IMR-90 (cell line): ENCODE measurements around the gene BECN2. TPM values are rescaled to one million over a fixed set of nuclear protein-coding genes. Genes with fewer than 3 reads are reported as not detected.

Experiments
- ATAC-seq: fragments of 200-7000 bp; cut with Tn5 transposase; 2 replicates; pipeline ENCODE4 v1.9.1; 2020; ENCODE audit warnings: low read depth, mild to moderate bottlenecking, moderate library complexity
- BruUV-seq: library from RNA; stranded (reverse); fragments of 400-500 nt; replicated peaks from 2 replicates; lab custom pipeline; 2021; lab: Mats Ljungman, UMichigan
- CTCF ChIA-PET: fragments of 300-600 bp; formaldehyde crosslinking; extraction: SDS; loops from one replicate; lab custom pipeline; 2021; ENCODE audit warnings: antibody characterized with exemption; lab: Yijun Ruan, JAX
- POLR2A ChIA-PET: fragments of 300-600 bp; sonication (Branson Sonifier 250); formaldehyde crosslinking; loops from one replicate; lab custom pipeline; 2022; ENCODE audit warnings: antibody characterized with exemption; ENCODE audit not compliant: unreplicated experiment; lab: Charles Lee
- DNase-seq: peaks from one replicate; pipeline ENCODE4 v3.0.0; 2013
- H2AFZ ChIP-seq: replicated peaks from 2 replicates; pipeline ENCODE3; 2013; ENCODE audit warnings: low read length, mild to moderate bottlenecking; ENCODE audit not compliant: poor library complexity
- H2AK5ac ChIP-seq: 2 replicates; pipeline ENCODE4 v1.6.1; 2013; ENCODE audit warnings: low read depth, low read length, inconsistent platforms
- H2AK9ac ChIP-seq: replicated peaks from 2 replicates; pipeline ENCODE3; 2013; ENCODE audit warnings: mild to moderate bottlenecking, low read depth, low read length, moderate library complexity; ENCODE audit not compliant: poor library complexity
- H2BK120ac ChIP-seq: 2 replicates; pipeline ENCODE4 v1.6.1; 2013; ENCODE audit warnings: low read depth, low read length, inconsistent platforms
- H2BK15ac ChIP-seq: 3 replicates; pipeline ENCODE4 v1.6.1; 2013; ENCODE audit warnings: low read depth, low read length, inconsistent platforms
- H2BK20ac ChIP-seq: 2 replicates; pipeline ENCODE4 v1.6.1; 2013; ENCODE audit warnings: low read depth, mild to moderate bottlenecking, inconsistent platforms, low read length, moderate library complexity
- H2BK5ac ChIP-seq: 2 replicates; pipeline ENCODE4 v1.6.1; 2013; ENCODE audit warnings: mild to moderate bottlenecking, low read depth, low read length, inconsistent platforms; ENCODE audit not compliant: poor library complexity, severe bottlenecking
- H3K14ac ChIP-seq: replicated peaks from 2 replicates; pipeline ENCODE4 v1.6.1; 2013; ENCODE audit warnings: low read depth, low read length, inconsistent platforms
- H3K18ac ChIP-seq: 2 replicates; pipeline ENCODE4 v1.6.1; 2013; ENCODE audit warnings: low read depth, low read length, control low read depth
- H3K23ac ChIP-seq: 2 replicates; pipeline ENCODE4 v1.6.1; 2013; ENCODE audit warnings: low read depth, low read length, inconsistent platforms
- H3K27ac ChIP-seq: 2 replicates; pipeline ENCODE4 v1.5.1; 2013; ENCODE audit warnings: mild to moderate bottlenecking, control low read depth, low read length; ENCODE audit not compliant: insufficient read depth
- H3K27me3 ChIP-seq: 2 replicates; pipeline ENCODE4 v1.6.1; 2013; ENCODE audit warnings: low read length; ENCODE audit not compliant: control insufficient read depth, insufficient read depth
- H3K36me3 ChIP-seq: 2 replicates; pipeline ENCODE4 v1.6.1; 2013; ENCODE audit warnings: low read length, mixed read lengths; ENCODE audit not compliant: control insufficient read depth, insufficient read depth
- H3K4ac ChIP-seq: 2 replicates; pipeline ENCODE4 v1.6.1; 2013; ENCODE audit warnings: low read depth, low read length, inconsistent platforms
- H3K4me1 ChIP-seq: 2 replicates; pipeline ENCODE4 v1.6.1; 2013; ENCODE audit warnings: low read length, mixed read lengths; ENCODE audit not compliant: control insufficient read depth, insufficient read depth
- H3K4me2 ChIP-seq: 2 replicates; pipeline ENCODE4 v1.6.1; 2013; ENCODE audit warnings: low read depth, mild to moderate bottlenecking, control low read depth, low read length, moderate library complexity
- H3K4me3 ChIP-seq: 2 replicates; pipeline ENCODE4 v1.5.1; 2013; ENCODE audit warnings: low read depth, mild to moderate bottlenecking, control low read depth, low read length, moderate library complexity; ENCODE audit not compliant: insufficient read depth
- H3K56ac ChIP-seq: 2 replicates; pipeline ENCODE4 v1.6.1; 2013; ENCODE audit warnings: low read length, inconsistent platforms; ENCODE audit not compliant: insufficient read depth; ENCODE audit errors: extremely low read depth
- H3K79me1 ChIP-seq, 2 experiments: 2 replicates each; pipeline ENCODE4 v1.6.1; 2013; ENCODE audit warnings: low read length in 2 of 2, inconsistent platforms in 1 of 2, low read depth in 1 of 2
- H3K9ac ChIP-seq: 2 replicates; pipeline ENCODE4 v1.6.1; 2013; ENCODE audit warnings: low read depth, low read length, control low read depth
- H3K9me1 ChIP-seq: 2 replicates; pipeline ENCODE4 v1.6.1; 2013; ENCODE audit warnings: low read length, inconsistent platforms; ENCODE audit not compliant: insufficient read depth
- H3K9me3 ChIP-seq: 2 replicates; pipeline ENCODE4 v1.6.1; 2013; ENCODE audit warnings: low read length; ENCODE audit not compliant: control insufficient read depth, insufficient read depth
- H4K20me1 ChIP-seq: 2 replicates; pipeline ENCODE4 v1.6.1; 2013; ENCODE audit warnings: low read length, inconsistent platforms; ENCODE audit not compliant: insufficient read depth
- H4K5ac ChIP-seq: 2 replicates; pipeline ENCODE4 v1.6.1; 2013; ENCODE audit warnings: mild to moderate bottlenecking, low read depth, low read length, control low read depth
- H4K8ac ChIP-seq, 2 experiments: 2 replicates each; pipeline ENCODE4 v1.6.1; 2013; ENCODE audit warnings: low read depth in 2 of 2, low read length in 2 of 2, control low read depth in 1 of 2, inconsistent platforms in 1 of 2
- H4K91ac ChIP-seq: 2 replicates; pipeline ENCODE4 v1.6.1; 2013; ENCODE audit warnings: low read depth, low read length, inconsistent platforms; ENCODE audit not compliant: insufficient read depth
- CHD1 ChIP-seq: IDR thresholded peaks from 2 replicates; pipeline ENCODE4 v1.6.1; 2012; ENCODE audit warnings: low read depth, low read length, improper control_type of control experiment
- MAZ ChIP-seq: IDR thresholded peaks from 2 replicates; pipeline ENCODE4 v1.6.1; 2012; ENCODE audit warnings: low read depth, mild to moderate bottlenecking, low read length, improper control_type of control experiment, moderate library complexity, borderline replicate concordance
- SMC3 ChIP-seq: fragments of 150-350 bp; IDR thresholded peaks from 2 replicates; pipeline ENCODE4 v1.6.1; 2016; ENCODE audit warnings: low read depth, mild to moderate bottlenecking, antibody characterized with exemption, low read length, moderate library complexity
- WGBS, 2 experiments: methylation state at CpG; one replicate each; pipeline versions ENCODE4 v1.1.5 to v1.1.7; 2013; ENCODE audit warnings: missing lambda C conversion rate in 2 of 2; ENCODE audit not compliant: insufficient read length in 1 of 2; ENCODE audit errors: extremely low coverage in 2 of 2; 5-methylcytosine and 5-hydroxymethylcytosine counted together
- dilution Hi-C: fragments of 300-500 bp; cut with HindIII; formaldehyde crosslinking; loops from one replicate; pipeline ENCODE4 v1.14.3; 2018; ENCODE audit warnings: low sequenced_read_pairs; ENCODE audit not compliant: unreplicated experiment
- in situ Hi-C: fragments of 300-500 bp; cut with MboI; formaldehyde crosslinking; loops from 3 replicates; pipeline ENCODE4 v1.14.3; 2019; ENCODE audit warnings: low sequenced_read_pairs, inconsistent platforms, mixed read lengths
- intact Hi-C: fragments of 100-400 bp; cut with micrococcal nuclease; formaldehyde crosslinking; loops from 2 replicates; pipeline ENCODE4 v1.10.0; 2022
- polyA plus RNA-seq, 3 experiments: library from polyadenylated mRNA; depleted of rRNA; stranded (reverse); fragments of >200 nt; gene quantifications; 2 replicates each; pipeline ENCODE4 v1.2.3, GENCODE V29; 2012; ENCODE audit warnings: low replicate concordance in 1 of 3
- total RNA-seq: library from RNA; depleted of rRNA; stranded (reverse); fragments of >200 nt; gene quantifications from 2 replicates; pipeline ENCODE4 v1.2.3, GENCODE V29; 2012
- TF ChIP-seq, protein P1 (sequence below): conservative IDR thresholded peaks from 2 replicates; pipeline ENCODE4 v1.5.1; 2012; ENCODE audit warnings: mild to moderate bottlenecking, low read depth, low read length, improper control_type of control experiment
- TF ChIP-seq, protein P2 (sequence below): fragments of 150-350 bp; IDR thresholded peaks from 2 replicates; pipeline ENCODE4 v1.6.1; 2017; ENCODE audit warnings: mild to moderate bottlenecking, antibody characterized with exemption, low read length, low read depth

Gene BECN2
- total and polyA plus RNA-seq, 2 of the 4 experiments (the other 2 are of a cell fraction), result not detected

DNA sequence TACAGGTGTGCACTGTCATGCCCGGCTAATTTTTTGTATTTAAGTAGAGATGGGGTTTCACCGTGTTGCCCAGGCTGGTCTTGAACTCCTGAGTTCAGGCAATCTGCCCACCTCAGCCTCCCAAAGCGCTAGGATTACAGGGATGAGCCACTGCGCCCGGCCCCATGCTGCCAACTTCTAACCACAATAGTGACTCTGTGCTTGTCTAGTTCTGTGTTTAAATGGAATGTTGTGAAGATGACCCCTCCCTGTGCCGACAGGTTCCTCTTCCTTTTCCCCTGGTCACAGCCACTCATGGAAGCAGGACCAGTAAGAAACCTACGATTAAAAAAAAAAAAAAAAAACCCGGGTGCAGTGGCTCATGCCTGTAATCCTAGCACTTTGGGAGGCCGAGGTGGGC lies 36.6 kb downstream of the BECN2 start:
- Histone ChIP-seq H2AK9ac (no peak overlapping the region), H3K4me2 (no peak overlapping the region), H4K91ac (no peak overlapping the region), H3K4me1 (no peaks in the 10 kb centered on the region), H3K9me1 (no peaks in the 10 kb centered on the region), H3K4me3 (no peak overlapping the region), H3K36me3 (no peaks in the 10 kb centered on the region), H3K27ac (no peak overlapping the region), H3K79me1 (no peaks in the 10 kb centered on the region), H4K20me1 (no peaks in the 10 kb centered on the region), H2BK15ac (no peak overlapping the region), H3K14ac (no peak overlapping the region), H2BK20ac (no peak overlapping the region), H4K5ac (no peak overlapping the region), H3K23ac (no peak overlapping the region), H2BK120ac (no peak overlapping the region), H3K56ac (no peak overlapping the region), H2AK5ac (no peak overlapping the region), H4K8ac (no peak overlapping the region), H3K9ac (no peak overlapping the region), H3K27me3 (no peaks in the 10 kb centered on the region), H2BK5ac (no peak overlapping the region), H3K4ac (no peak overlapping the region), H3K18ac (no peak overlapping the region), H2AFZ (no peak overlapping the region), H3K9me3 (no peaks in the 10 kb centered on the region)
- ChIA-PET POLR2A (no interaction called here), CTCF (no interaction called here)
- TF ChIP-seq, protein P1, sequence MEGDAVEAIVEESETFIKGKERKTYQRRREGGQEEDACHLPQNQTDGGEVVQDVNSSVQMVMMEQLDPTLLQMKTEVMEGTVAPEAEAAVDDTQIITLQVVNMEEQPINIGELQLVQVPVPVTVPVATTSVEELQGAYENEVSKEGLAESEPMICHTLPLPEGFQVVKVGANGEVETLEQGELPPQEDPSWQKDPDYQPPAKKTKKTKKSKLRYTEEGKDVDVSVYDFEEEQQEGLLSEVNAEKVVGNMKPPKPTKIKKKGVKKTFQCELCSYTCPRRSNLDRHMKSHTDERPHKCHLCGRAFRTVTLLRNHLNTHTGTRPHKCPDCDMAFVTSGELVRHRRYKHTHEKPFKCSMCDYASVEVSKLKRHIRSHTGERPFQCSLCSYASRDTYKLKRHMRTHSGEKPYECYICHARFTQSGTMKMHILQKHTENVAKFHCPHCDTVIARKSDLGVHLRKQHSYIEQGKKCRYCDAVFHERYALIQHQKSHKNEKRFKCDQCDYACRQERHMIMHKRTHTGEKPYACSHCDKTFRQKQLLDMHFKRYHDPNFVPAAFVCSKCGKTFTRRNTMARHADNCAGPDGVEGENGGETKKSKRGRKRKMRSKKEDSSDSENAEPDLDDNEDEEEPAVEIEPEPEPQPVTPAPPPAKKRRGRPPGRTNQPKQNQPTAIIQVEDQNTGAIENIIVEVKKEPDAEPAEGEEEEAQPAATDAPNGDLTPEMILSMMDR, result no peak
- TF ChIP-seq MAZ (no peak), CHD1 (no peak), SMC3 (no peak)
- TF ChIP-seq, protein P2, sequence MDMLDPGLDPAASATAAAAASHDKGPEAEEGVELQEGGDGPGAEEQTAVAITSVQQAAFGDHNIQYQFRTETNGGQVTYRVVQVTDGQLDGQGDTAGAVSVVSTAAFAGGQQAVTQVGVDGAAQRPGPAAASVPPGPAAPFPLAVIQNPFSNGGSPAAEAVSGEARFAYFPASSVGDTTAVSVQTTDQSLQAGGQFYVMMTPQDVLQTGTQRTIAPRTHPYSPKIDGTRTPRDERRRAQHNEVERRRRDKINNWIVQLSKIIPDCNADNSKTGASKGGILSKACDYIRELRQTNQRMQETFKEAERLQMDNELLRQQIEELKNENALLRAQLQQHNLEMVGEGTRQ, result no peak
- ATAC-seq (no peak), DNase-seq (no peak)
- dilution Hi-C loops, result no loop called here
- WGBS, 2 experiments, result no CpG with 5 or more reads among the region's 9 CpGs
- intact Hi-C loops, result no loop called here
- no TSS peak for BruUV-seq
- in situ Hi-C loops, result loop anchor here (25.0 kb wide), 1 partner anchor 457 kb away; the partner anchor contains the start of gene KMO
